NT2/D1 (cell line): ENCODE data around the gene OR5AK2.

ENCODE experiments used
- SUZ12 ChIP-seq: IDR thresholded peaks from 2 replicates; pipeline ENCODE4 v1.6.1; 2011; ENCODE audit not compliant: insufficient read length, insufficient read depth; ENCODE audit errors: extremely low read depth
- ZNF274 ChIP-seq: IDR thresholded peaks from 2 replicates; pipeline ENCODE4 v1.6.1; 2011; ENCODE audit warnings: mild to moderate bottlenecking, low read depth, low read length

GRCh38 chr11:56977314-56977713 lies 11.4 kb upstream of the OR5AK2 start:
- TF ChIP-seq SUZ12 (no peak), ZNF274 (no peak)
